H1 (cell line): ENCODE data around the gene DRGX. TPM values are rescaled to one million over a fixed set of nuclear protein-coding genes. Genes with fewer than 3 reads are reported as not detected.

Experiments
- CTCF ChIA-PET: fragments of 300-600 bp; sonication (Branson Sonifier 250); formaldehyde crosslinking; loops from one replicate; lab custom pipeline; 2021; ENCODE audit not compliant: partially characterized antibody; lab: Charles Lee
- POLR2A ChIA-PET: fragments of 300-600 bp; sonication (Branson Sonifier 250); formaldehyde crosslinking; loops from one replicate; lab custom pipeline; 2021; ENCODE audit warnings: inconsistent platforms; ENCODE audit not compliant: partially characterized antibody; lab: Charles Lee
- DNase-seq, 2 experiments: peaks; one replicate each; pipeline versions ENCODE4 v3.0.0 to v3.0.0-alpha.2; 2010 to 2022; ENCODE audit warnings: low spot score in 2 of 2, low read depth in 1 of 2, mixed read lengths in 1 of 2
- FAIRE-seq: peaks from 2 replicates; lab custom pipeline; 2011; peaks lifted over from hg19 to GRCh38; lab: Jason Lieb, UNC
- H2AFZ ChIP-seq: 2 replicates; pipeline ENCODE4 v1.8.1; 2012; ENCODE audit warnings: low read length, inconsistent platforms
- H2AK5ac ChIP-seq: 2 replicates; pipeline ENCODE4 v1.6.1; 2013; ENCODE audit warnings: low read depth, low read length
- H2BK120ac ChIP-seq: replicated peaks from 2 replicates; pipeline ENCODE3; 2013; ENCODE audit warnings: low read depth, low read length, inconsistent platforms
- H2BK12ac ChIP-seq: 2 replicates; pipeline ENCODE4 v1.6.1; 2013; ENCODE audit warnings: low read depth, low read length
- H2BK15ac ChIP-seq: 2 replicates; pipeline ENCODE4 v1.6.1; 2013; ENCODE audit warnings: low read length
- H2BK20ac ChIP-seq: 2 replicates; pipeline ENCODE4 v1.6.1; 2013; ENCODE audit warnings: low read length
- H2BK5ac ChIP-seq: 2 replicates; pipeline ENCODE4 v1.6.1; 2013; ENCODE audit warnings: low read depth, low read length
- H3K14ac ChIP-seq: 2 replicates; pipeline ENCODE4 v1.6.1; 2013; ENCODE audit warnings: inconsistent platforms; ENCODE audit not compliant: insufficient read length
- H3K18ac ChIP-seq: 2 replicates; pipeline ENCODE4 v1.6.1; 2013; ENCODE audit warnings: low read length; ENCODE audit errors: extremely low read depth
- H3K23ac ChIP-seq: 2 replicates; pipeline ENCODE4 v1.6.1; 2013; ENCODE audit warnings: inconsistent platforms; ENCODE audit not compliant: insufficient read length
- H3K23me2 ChIP-seq: 2 replicates; pipeline ENCODE4 v1.6.1; 2013; ENCODE audit warnings: low read depth, low read length
- H3K27ac ChIP-seq: 2 replicates; pipeline ENCODE4 v1.6.1; 2011; ENCODE audit warnings: low read depth, low read length, inconsistent platforms
- H3K27me3 ChIP-seq, 4 experiments: replicated peaks in 1 of 4; 1 replicate in 1 of 4; 2 replicates in 3 of 4; pipeline versions ENCODE4 v1.6.1 to v1.8.1; 2011 to 2013; ENCODE audit warnings: low read length in 3 of 4, mild to moderate bottlenecking in 3 of 4, inconsistent platforms in 2 of 4, mixed read lengths in 2 of 4, moderate library complexity in 1 of 4; ENCODE audit not compliant: control insufficient read depth in 3 of 4, insufficient read depth in 3 of 4; ENCODE audit errors: extremely low read depth in 1 of 4
- H3K36me3 ChIP-seq, 4 experiments: 2 replicates each; pipeline versions ENCODE4 v1.6.1 to v1.8.1; 2011 to 2013; ENCODE audit warnings: mild to moderate bottlenecking in 4 of 4, low read length in 3 of 4, moderate library complexity in 2 of 4, control low read depth in 1 of 4, inconsistent platforms in 1 of 4; ENCODE audit not compliant: insufficient read depth in 4 of 4, control insufficient read depth in 2 of 4
- H3K4ac ChIP-seq: replicated peaks from 2 replicates; pipeline ENCODE3; 2013; ENCODE audit warnings: low read length, low read depth, mixed read lengths, inconsistent platforms; ENCODE audit not compliant: insufficient read length
- H3K4me1 ChIP-seq, 4 experiments: replicated peaks in 1 of 4; 1 replicate in 1 of 4; 2 replicates in 3 of 4; pipeline versions ENCODE4 v1.6.1 to v1.8.1; 2011 to 2013; ENCODE audit warnings: low read length in 3 of 4, inconsistent platforms in 2 of 4, mixed read lengths in 1 of 4; ENCODE audit not compliant: insufficient read depth in 4 of 4, control insufficient read depth in 3 of 4
- H3K4me2 ChIP-seq, 2 experiments: 2 replicates each; pipeline versions ENCODE4 v1.6.1 to v1.8.1; 2011 to 2013; ENCODE audit warnings: low read depth in 2 of 2, low read length in 2 of 2, control low read depth in 1 of 2, inconsistent platforms in 1 of 2, mild to moderate bottlenecking in 1 of 2; ENCODE audit not compliant: insufficient read depth in 1 of 2
- H3K4me3 ChIP-seq, 4 experiments: fragments of 200-600, 300-600 bp in 1 of 4; sonication (generic), shearing (Covaris generic), sonication (Bioruptor Twin) in 1 of 4; 2 replicates each; pipeline versions ENCODE4 v1.5.1 to v1.8.1; 2011 to 2016; ENCODE audit warnings: low read length in 4 of 4, low read depth in 3 of 4, control low read depth in 2 of 4, inconsistent platforms in 2 of 4, mild to moderate bottlenecking in 2 of 4, mixed read lengths in 1 of 4, moderate library complexity in 1 of 4; ENCODE audit not compliant: insufficient read depth in 2 of 4; ENCODE audit errors: extremely low read depth in 1 of 4
- H3K56ac ChIP-seq: replicated peaks from 2 replicates; pipeline ENCODE3; 2013; ENCODE audit warnings: low read depth, mild to moderate bottlenecking, mixed read lengths, low read length, inconsistent platforms; ENCODE audit not compliant: insufficient read length
- H3K79me1 ChIP-seq: 2 replicates; pipeline ENCODE4 v1.6.1; 2013; ENCODE audit warnings: low read depth, low read length, control low read depth
- H3K79me2 ChIP-seq, 2 experiments: 2 replicates each; pipeline versions ENCODE4 v1.6.1 to v1.8.1; 2012 to 2013; ENCODE audit warnings: low read length in 2 of 2, mild to moderate bottlenecking in 2 of 2, inconsistent platforms in 1 of 2; ENCODE audit not compliant: insufficient read depth in 2 of 2, control insufficient read depth in 1 of 2
- H3K9ac ChIP-seq, 4 experiments: replicated peaks in 1 of 4; 1 replicate in 1 of 4; 2 replicates in 3 of 4; pipeline versions ENCODE4 v1.6.1 to v1.8.1; 2011 to 2013; ENCODE audit warnings: low read depth in 3 of 4, low read length in 3 of 4, control low read depth in 2 of 4, mild to moderate bottlenecking in 2 of 4, moderate library complexity in 2 of 4, inconsistent platforms in 1 of 4; ENCODE audit errors: extremely low read depth in 1 of 4
- H3K9me3 ChIP-seq, 2 experiments: 2 replicates each; pipeline versions ENCODE4 v1.6.1 to v1.8.1; 2012 to 2013; ENCODE audit warnings: mild to moderate bottlenecking in 2 of 2, moderate library complexity in 2 of 2, control low read depth in 1 of 2, inconsistent platforms in 1 of 2, low read depth in 1 of 2, low read length in 1 of 2, mixed read lengths in 1 of 2; ENCODE audit not compliant: insufficient read depth in 2 of 2
- H4K20me1 ChIP-seq, 2 experiments: replicated peaks in 1 of 2; 2 replicates each; pipeline versions ENCODE3 to v1.8.1; 2011 to 2013; ENCODE audit warnings: inconsistent platforms in 2 of 2, low read length in 2 of 2, mild to moderate bottlenecking in 1 of 2; ENCODE audit not compliant: insufficient read depth in 2 of 2, control insufficient read depth in 1 of 2
- H4K5ac ChIP-seq: 2 replicates; pipeline ENCODE4 v1.6.1; 2013; ENCODE audit warnings: low read length, low read depth, mixed read lengths, inconsistent platforms; ENCODE audit not compliant: insufficient read length
- H4K8ac ChIP-seq: 2 replicates; pipeline ENCODE4 v1.8.0; 2013; ENCODE audit warnings: mild to moderate bottlenecking, moderate library complexity, low read length, inconsistent platforms; ENCODE audit not compliant: insufficient read depth; ENCODE audit errors: extremely low read depth
- H4K91ac ChIP-seq: replicated peaks from 2 replicates; pipeline ENCODE3; 2013; ENCODE audit warnings: low read length, mixed read lengths, inconsistent platforms; ENCODE audit not compliant: insufficient read length
- CBX5 ChIP-seq: fragments of 300-800, 300-1000 bp; sonication (generic); IDR thresholded peaks from 2 replicates; pipeline ENCODE4 v1.7.1; 2016; ENCODE audit warnings: antibody characterized with exemption, low read length, low read depth
- CREB1 ChIP-seq: IDR thresholded peaks from 2 replicates; pipeline ENCODE4 v1.6.1; 2012; ENCODE audit warnings: inconsistent platforms
- GABPA ChIP-seq: IDR thresholded peaks from 2 replicates; pipeline ENCODE4 v1.6.1; 2011; ENCODE audit warnings: mild to moderate bottlenecking, low read length, moderate library complexity, borderline replicate concordance; ENCODE audit not compliant: insufficient read depth
- RBBP5 ChIP-seq: IDR thresholded peaks from 2 replicates; pipeline ENCODE4 v1.7.1; 2012; ENCODE audit warnings: low read depth, mild to moderate bottlenecking, inconsistent platforms, low read length, moderate library complexity, borderline replicate concordance
- RXRA ChIP-seq: IDR thresholded peaks from 2 replicates; pipeline ENCODE4 v1.6.1; 2011; ENCODE audit warnings: low read depth, mild to moderate bottlenecking, low read length, moderate library complexity; ENCODE audit not compliant: insufficient read depth
- SIX5 ChIP-seq: IDR thresholded peaks from 2 replicates; pipeline ENCODE4 v1.6.1; 2011; ENCODE audit warnings: mild to moderate bottlenecking, low read depth, low read length
- SP1 ChIP-seq: IDR thresholded peaks from 2 replicates; pipeline ENCODE4 v1.6.1; 2011; ENCODE audit warnings: low read depth, low read length
- ZNF274 ChIP-seq: IDR thresholded peaks from 2 replicates; pipeline ENCODE4 v1.7.0; 2012; ENCODE audit warnings: low read length, borderline replicate concordance; ENCODE audit errors: extremely low read depth
- WGBS, 2 experiments: shearing (Covaris generic) in 1 of 2; methylation state at CpG; one replicate each; pipeline versions ENCODE4 v1.1.6 to v1.1.7; 2013 to 2015; ENCODE audit warnings: low lambda C conversion rate in 2 of 2, mixed read lengths in 2 of 2, inconsistent platforms in 1 of 2, low coverage in 1 of 2, missing lambda C conversion rate in 1 of 2; ENCODE audit not compliant: insufficient replicate concordance in 2 of 2, insufficient coverage in 1 of 2, insufficient read length in 1 of 2; ENCODE audit errors: extremely low coverage in 1 of 2, missing lambda C conversion rate in 1 of 2; 5-methylcytosine and 5-hydroxymethylcytosine counted together
- polyA plus RNA-seq, 7 experiments: library from polyadenylated mRNA; depleted of rRNA in 3 of 7; stranded (reverse) in 5 of 7; unstranded in 2 of 7; fragments of >200 nt in 5 of 7; fragments of 200-250 nt in 2 of 7; gene quantifications; 1 replicate in 5 of 7; 2 replicates in 1 of 7; 4 replicates in 1 of 7; pipeline versions ENCODE4 v1.2.1 to v1.2.3, GENCODE V29; 2011 to 2013; ENCODE audit warnings: missing spikeins in 2 of 7, mixed read lengths in 2 of 7
- total RNA-seq: library from RNA; stranded (reverse); fragmentation: NEBNext Ultra II Directional; extraction: Animal tissue kit (Norgen Biotek cat#: 25700); gene quantifications from 2 replicates; pipeline ENCODE4 v1.2.1, GENCODE V29; 2021
- TF ChIP-seq, protein P1 (sequence below): IDR thresholded peaks from 2 replicates; pipeline ENCODE4 v1.6.1; 2012; ENCODE audit warnings: low read length, inconsistent platforms

The DRGX gene
- total and polyA plus RNA-seq, 2 of the 8 experiments (the other 6 are each of a cell fraction or from before 2014, with no cell fraction given): not detected

DNA sequence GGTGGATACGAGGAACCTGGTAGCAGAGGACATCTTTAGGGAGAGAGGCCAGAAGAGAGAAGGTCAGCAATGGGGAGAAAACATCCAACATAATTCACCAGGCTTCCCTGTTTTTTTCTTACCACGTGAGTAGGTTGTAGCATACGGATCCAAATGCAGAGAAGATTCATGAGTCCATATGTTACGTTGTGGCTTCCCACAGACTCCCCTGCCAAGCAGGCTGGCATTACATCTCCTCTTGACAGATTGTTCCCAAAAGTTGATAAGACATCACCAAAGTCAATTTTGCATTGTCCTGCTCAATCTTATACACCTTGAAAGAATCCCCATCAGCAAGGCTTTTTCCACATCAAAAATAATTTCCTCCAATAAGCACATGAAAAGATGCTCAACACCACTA is 39.7 kb downstream of the DRGX start:
- Histone ChIP-seq H2BK5ac (no peak overlapping the region), H3K9ac (no peak overlapping the region), H3K27me3 (no peaks in the 10 kb centered on the region), H4K20me1 (no peaks in the 10 kb centered on the region), H2BK20ac (no peak overlapping the region), H4K91ac (no peak overlapping the region), H3K27ac (no peak overlapping the region), H2BK12ac (no peak overlapping the region), H3K18ac (no peak overlapping the region), H3K4me1 (peaks cover 0 to 10% (median 7%) of the 10 kb centered on the region in 4 experiments; a peak in 5 of 7 replicates), H2BK120ac (no peak overlapping the region), H3K23ac (no peak overlapping the region), H2AK5ac (no peak overlapping the region), H2AFZ (no peak overlapping the region), H3K9me3 (no peaks in the 10 kb centered on the region), H3K79me2 (no peaks in the 10 kb centered on the region), H4K5ac (no peak overlapping the region), H3K4ac (no peak overlapping the region), H3K14ac (no peak overlapping the region), H4K8ac (no peak overlapping the region), H3K4me3 (no peak overlapping the region), H3K23me2 (no peaks in the 10 kb centered on the region), H3K4me2 (no peak overlapping the region), H3K36me3 (no peaks in the 10 kb centered on the region), H3K79me1 (no peaks in the 10 kb centered on the region), H2BK15ac (no peak overlapping the region), H3K56ac (no peak overlapping the region)
- DNase-seq (no peak), FAIRE-seq (no peak)
- WGBS, 2 experiments: 91% methylated on average over 4 of the region's 4 CpGs; no CpG with 5 or more reads in 1 of the 2 experiments
- TF ChIP-seq ZNF274 (no peak), RBBP5 (no peak), RXRA (no peak), CREB1 (no peak), SP1 (no peak), CBX5 (no peak), GABPA (no peak), SIX5 (no peak)
- TF ChIP-seq, protein P1, sequence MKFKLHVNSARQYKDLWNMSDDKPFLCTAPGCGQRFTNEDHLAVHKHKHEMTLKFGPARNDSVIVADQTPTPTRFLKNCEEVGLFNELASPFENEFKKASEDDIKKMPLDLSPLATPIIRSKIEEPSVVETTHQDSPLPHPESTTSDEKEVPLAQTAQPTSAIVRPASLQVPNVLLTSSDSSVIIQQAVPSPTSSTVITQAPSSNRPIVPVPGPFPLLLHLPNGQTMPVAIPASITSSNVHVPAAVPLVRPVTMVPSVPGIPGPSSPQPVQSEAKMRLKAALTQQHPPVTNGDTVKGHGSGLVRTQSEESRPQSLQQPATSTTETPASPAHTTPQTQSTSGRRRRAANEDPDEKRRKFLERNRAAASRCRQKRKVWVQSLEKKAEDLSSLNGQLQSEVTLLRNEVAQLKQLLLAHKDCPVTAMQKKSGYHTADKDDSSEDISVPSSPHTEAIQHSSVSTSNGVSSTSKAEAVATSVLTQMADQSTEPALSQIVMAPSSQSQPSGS: no peak
- CTCF ChIA-PET: no interaction called here
- POLR2A ChIA-PET: no interaction called here
